Measurements from ENCODE around the gene CC2D2A. TPM values are rescaled to one million over a fixed set of nuclear protein-coding genes. Genes with fewer than 3 reads are reported as not detected.

CC2D2A gene
- total and polyA plus RNA-seq, 2 experiments from 2014 or later: 13.9 to 15.8 TPM

- TF ChIP-seq ZNF462 (CRISPR knock-in tag; IDR thresholded peaks at IDR 0.05) (no peak), ZNF114 (CRISPR knock-in tag; IDR thresholded peaks at IDR 0.05) (no peak), JUNB (IDR thresholded peaks at IDR 0.05; ENCODE audit: unreplicated experiment) (no peak), CREB1 (CRISPR knock-in tag; IDR thresholded peaks at IDR 0.05; ENCODE audit: low read depth) (no peak), EZH2phosphoT487 (IDR thresholded peaks at IDR 0.05; ENCODE audit: unreplicated experiment) (no peak)
- TF ChIP-seq, protein P1, sequence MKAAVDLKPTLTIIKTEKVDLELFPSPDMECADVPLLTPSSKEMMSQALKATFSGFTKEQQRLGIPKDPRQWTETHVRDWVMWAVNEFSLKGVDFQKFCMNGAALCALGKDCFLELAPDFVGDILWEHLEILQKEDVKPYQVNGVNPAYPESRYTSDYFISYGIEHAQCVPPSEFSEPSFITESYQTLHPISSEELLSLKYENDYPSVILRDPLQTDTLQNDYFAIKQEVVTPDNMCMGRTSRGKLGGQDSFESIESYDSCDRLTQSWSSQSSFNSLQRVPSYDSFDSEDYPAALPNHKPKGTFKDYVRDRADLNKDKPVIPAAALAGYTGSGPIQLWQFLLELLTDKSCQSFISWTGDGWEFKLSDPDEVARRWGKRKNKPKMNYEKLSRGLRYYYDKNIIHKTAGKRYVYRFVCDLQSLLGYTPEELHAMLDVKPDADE (IDR thresholded peaks at IDR 0.05): no peak
These were observed 65.9 kb downstream of the CC2D2A start (continued) for GRCh38 chr4:15535599-15535998.

DNA sequence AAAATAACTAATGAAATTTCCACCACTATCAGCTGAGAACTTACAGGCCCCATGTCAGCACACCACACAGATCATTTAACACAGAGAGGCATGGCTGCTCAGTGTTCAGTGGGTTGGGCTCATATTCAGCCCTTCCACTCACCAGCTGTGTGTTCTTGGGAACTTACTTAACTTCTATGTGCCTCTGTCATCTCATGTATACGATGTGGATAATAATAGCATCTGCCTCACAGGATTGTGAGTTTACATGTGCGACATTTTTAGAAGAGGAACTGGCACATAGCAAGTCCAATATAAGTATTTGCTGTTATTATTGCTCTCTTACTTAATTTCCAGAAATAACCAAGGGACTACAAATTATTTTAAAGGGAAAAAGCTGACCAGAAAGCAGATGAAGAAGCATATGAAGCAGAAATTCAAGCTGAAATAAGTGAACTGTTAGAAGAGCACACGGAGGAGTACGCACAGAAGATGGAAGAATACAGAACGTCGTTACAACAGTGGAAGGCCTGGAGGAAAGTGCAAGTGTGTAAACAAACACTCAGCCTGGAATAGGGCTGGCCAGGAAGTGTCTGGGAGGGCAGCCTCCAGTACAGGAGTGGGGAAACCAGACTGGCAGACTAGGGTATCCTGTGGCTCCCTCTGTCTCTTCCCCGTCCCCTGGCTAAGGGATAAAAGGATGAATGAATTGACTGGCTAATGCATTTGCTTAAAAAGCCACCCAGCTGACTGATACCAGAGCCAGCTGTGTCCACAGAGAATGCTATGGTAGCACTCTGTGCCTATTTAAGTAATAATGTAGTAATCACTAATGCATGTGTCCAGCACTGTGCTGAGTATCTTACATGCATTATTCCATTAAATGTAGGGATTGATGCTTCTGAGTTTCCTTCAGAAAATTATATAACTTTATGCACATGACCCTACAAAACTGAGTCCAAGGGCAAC is 67.1 kb downstream of the CC2D2A start:
- H3K4me3 Mint-ChIP-seq: no peak overlapping the region
- Histone ChIP-seq H3K79me2 (replicated peaks; ENCODE audit: insufficient read depth) (no peaks in the 10 kb centered on the region), H3K4me2 (no peak overlapping the region), H2AFZ (no peak overlapping the region), H3K9me2 (ENCODE audit: insufficient read depth) (no peaks in the 10 kb centered on the region), H3K4me1 (ENCODE audit: insufficient read depth) (no peaks in the 10 kb centered on the region), H3K27ac (ENCODE audit: low read depth) (no peak overlapping the region), H4K20me1 (replicated peaks; ENCODE audit: insufficient read depth) (no peaks in the 10 kb centered on the region), H3K4me3 (no peak overlapping the region), H3K27me3 (ENCODE audit: insufficient read depth) (no peaks in the 10 kb centered on the region), H3K36me3 (ENCODE audit: insufficient read depth) (no peaks in the 10 kb centered on the region; the same call in 1 of the 2 replicates), H3F3A (replicated peaks; ENCODE audit: low read depth) (no peaks in the 10 kb centered on the region)
- ATAC-seq (no peak), DNase-seq (ENCODE audit: low spot score) (no peak)
- H3K9me3 Mint-ChIP-seq: no peaks in the 10 kb centered on the region
- peaks cover 4% of the 10 kb centered on the region; the same call in 2 of the 3 replicates for H3K36me3 Mint-ChIP-seq (ENCODE audit: low read depth)
- no peaks in the 10 kb centered on the region for H3K4me1 Mint-ChIP-seq
- H3K27me3 Mint-ChIP-seq (ENCODE audit: insufficient read depth, low read depth, poor library complexity): no peaks in the 10 kb centered on the region
- no peak overlapping the region for H3K27ac Mint-ChIP-seq
- no peak for TF ChIP-seq NANOG (IDR thresholded peaks at IDR 0.05; ENCODE audit: borderline replicate concordance)
- no peak for TF ChIP-seq ZNF462 (CRISPR knock-in tag; IDR thresholded peaks at IDR 0.05)
